ENCODE data around the gene RAB18.
"Not testable (repeated sequence)": the region's sequence is repeated elsewhere in the genome, so short reads cannot be mapped to it uniquely, and the experiment has no call there.

RAB18 gene

GRCh38 chr10:27504007-27504807 lies at the start of gene RAB18:
Gene RAB18 (plus strand): TSS chr10:27504304. CDS start chr10:27504370, 66 bp downstream.
- no peaks in the 10 kb centered on the region for H3K9me3 Mint-ChIP-seq
- peak within 1 kb of the TSS; percentile 98 for H3K4me3 Mint-ChIP-seq
- DNase-seq (ENCODE audit: low spot score in 2 of 2), result peak; percentile 89 to 98
- peaks cover 39% of the 10 kb centered on the region for H3K36me3 Mint-ChIP-seq
- peak within 1 kb of the TSS; percentile 99 for H3K27ac Mint-ChIP-seq
- peaks cover 43% of the 10 kb centered on the region for H3K4me1 Mint-ChIP-seq
- ATAC-seq, result peak; percentile 97

DNA sequence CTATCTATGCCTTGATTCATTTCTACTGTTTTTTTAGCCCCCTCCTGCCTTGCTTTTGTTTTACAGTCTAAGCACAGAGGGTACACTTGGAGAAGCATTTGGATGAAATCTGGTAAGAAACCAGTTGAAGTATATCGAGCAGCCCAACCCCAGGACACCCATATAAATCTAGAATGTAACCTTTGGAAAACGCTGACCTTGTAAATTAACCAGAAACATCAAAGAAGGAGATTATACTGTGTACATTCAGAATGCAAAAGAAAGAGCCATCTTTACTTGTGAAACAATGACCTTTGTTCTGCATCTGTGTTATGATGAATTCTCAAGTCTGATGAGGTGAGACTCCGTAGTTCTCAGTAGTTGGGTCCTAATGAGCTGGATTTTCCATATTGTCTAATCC lies 49.3 kb upstream of the RAB18 start:
- DNase-seq (ENCODE audit: low spot score in 2 of 2) (no peak), ATAC-seq (no peak)
- no peak overlapping the region for H3K27ac Mint-ChIP-seq
- peaks cover 11% of the 10 kb centered on the region for H3K4me1 Mint-ChIP-seq
- no peaks in the 10 kb centered on the region for H3K36me3 Mint-ChIP-seq
- H3K4me3 Mint-ChIP-seq, result no peak overlapping the region
- H3K9me3 Mint-ChIP-seq, result no peaks in the 10 kb centered on the region

- no peaks in the 10 kb centered on the region for H3K9me3 Mint-ChIP-seq
- no peaks in the 10 kb centered on the region for H3K36me3 Mint-ChIP-seq
- no peak for ATAC-seq
- DNase-seq (ENCODE audit: low spot score in 2 of 2), result no peak
- H3K4me1 Mint-ChIP-seq, result peaks cover 11% of the 10 kb centered on the region
- no peak overlapping the region for H3K27ac Mint-ChIP-seq
- no peak overlapping the region for H3K4me3 Mint-ChIP-seq
Observed at GRCh38 chr10:27457261-27457945, 46.7 kb upstream of the RAB18 start.

- ATAC-seq (no peak), DNase-seq (ENCODE audit: low spot score in 2 of 2) (no peak)
- H3K36me3 Mint-ChIP-seq, result no peaks in the 10 kb centered on the region
- peaks cover 12% of the 10 kb centered on the region for H3K4me1 Mint-ChIP-seq
- no peak overlapping the region for H3K4me3 Mint-ChIP-seq
- H3K27ac Mint-ChIP-seq, result no peak overlapping the region
- no peaks in the 10 kb centered on the region for H3K9me3 Mint-ChIP-seq
Observed at GRCh38 chr10:27457966-27458365, 46.1 kb upstream of the RAB18 start.

- no peak for ATAC-seq
- Mint-ChIP-seq H3K36me3 (no peaks in the 10 kb centered on the region), H3K9me3 (no peaks in the 10 kb centered on the region), H3K27ac (no peak overlapping the region), H3K4me3 (no peak overlapping the region), H3K4me1 (peaks cover 46% of the 10 kb centered on the region)
- DNase-seq (ENCODE audit: low spot score in 2 of 2), result no peak
Observed at GRCh38 chr10:27461312-27461711, 42.8 kb upstream of the RAB18 start.

DNA sequence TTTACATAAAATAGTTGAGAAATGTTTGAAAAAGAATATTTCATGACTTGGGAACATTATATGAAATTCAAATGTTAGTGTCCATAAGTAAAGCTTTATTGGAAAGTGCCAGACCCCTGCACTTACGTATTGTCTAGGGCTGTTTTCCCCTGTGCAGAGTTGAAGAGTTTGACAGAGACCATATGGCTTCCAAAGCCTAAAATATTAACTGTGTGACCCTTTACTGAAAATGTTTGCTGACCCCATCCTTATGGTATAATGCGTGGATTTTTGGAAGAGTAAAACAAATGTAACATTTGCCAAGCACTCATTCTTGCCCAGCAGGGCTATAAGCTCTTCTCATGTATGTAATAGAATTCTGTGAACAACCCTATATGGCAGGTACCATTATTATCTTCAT lies 40.1 kb upstream of the RAB18 start:
- no peaks in the 10 kb centered on the region for H3K9me3 Mint-ChIP-seq
- DNase-seq (ENCODE audit: low spot score in 2 of 2) (no peak), ATAC-seq (no peak)
- no peak overlapping the region for H3K4me3 Mint-ChIP-seq
- H3K4me1 Mint-ChIP-seq, result peaks cover 37% of the 10 kb centered on the region
- no peaks in the 10 kb centered on the region for H3K36me3 Mint-ChIP-seq
- H3K27ac Mint-ChIP-seq, result peak overlapping the region; percentile 92

- peak overlapping the region; percentile 28 for H3K4me3 Mint-ChIP-seq
- peaks cover 37% of the 10 kb centered on the region for H3K4me1 Mint-ChIP-seq
- peak overlapping the region; percentile 92 for H3K27ac Mint-ChIP-seq
- DNase-seq (ENCODE audit: low spot score in 2 of 2) (no peak), ATAC-seq (peak; percentile 51)
- H3K36me3 Mint-ChIP-seq, result no peaks in the 10 kb centered on the region
- H3K9me3 Mint-ChIP-seq, result no peaks in the 10 kb centered on the region
Observed at GRCh38 chr10:27464993-27465392, 39.1 kb upstream of the RAB18 start.

GRCh38 chr10:27465596-27465995 lies 38.5 kb upstream of the RAB18 start:
- Mint-ChIP-seq H3K4me3 (peak overlapping the region; percentile 28), H3K4me1 (peaks cover 37% of the 10 kb centered on the region), H3K27ac (peak overlapping the region; percentile 92)
- ATAC-seq; H3K9me3 Mint-ChIP-seq; H3K36me3 Mint-ChIP-seq; DNase-seq (ENCODE audit: low spot score in 2 of 2): not testable (repeated sequence)

DNA sequence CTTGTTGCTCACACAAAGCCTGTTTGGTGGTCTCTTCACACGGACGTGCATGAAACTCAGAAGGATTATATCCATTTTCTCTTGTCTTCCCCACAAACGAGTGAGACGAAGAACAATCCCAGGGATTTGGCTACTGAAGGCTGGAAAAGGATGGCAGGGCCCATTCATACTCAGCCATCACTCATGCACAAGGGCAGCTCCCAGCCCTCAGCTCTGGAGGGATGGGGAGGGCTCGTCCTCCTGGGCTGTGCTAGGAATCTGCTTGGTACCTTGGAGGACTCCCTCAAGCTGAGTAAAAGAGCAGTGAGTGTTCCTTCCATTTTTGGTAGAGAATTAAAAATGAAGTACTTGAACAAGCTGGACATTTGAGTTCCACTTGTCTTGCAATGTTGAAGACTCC lies 33.2 kb upstream of the RAB18 start:
- DNase-seq (ENCODE audit: low spot score in 2 of 2), result no peak

DNA sequence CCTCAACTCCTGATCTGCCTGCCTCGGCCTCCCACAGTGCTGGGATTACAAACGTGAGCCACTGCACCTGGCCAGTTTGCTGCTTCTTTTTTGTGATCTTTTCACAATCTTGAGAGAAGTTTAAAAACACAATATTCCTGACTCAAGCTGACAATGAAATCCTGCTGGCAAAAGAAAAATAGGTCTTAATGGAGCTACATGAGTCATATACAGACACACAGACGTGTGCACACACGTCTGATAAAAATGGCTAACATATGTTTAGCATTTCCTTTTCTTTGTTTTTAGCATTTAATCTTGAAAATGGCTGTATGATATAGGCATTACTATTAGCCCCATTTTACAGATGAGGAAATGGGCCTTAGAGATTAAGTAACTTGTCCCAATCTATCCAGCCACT lies 29.4 kb upstream of the RAB18 start:
- no peak for ATAC-seq
- Mint-ChIP-seq H3K9me3 (no peaks in the 10 kb centered on the region), H3K27ac (no peak overlapping the region)

More for the DNA sequence above, 33.2 kb upstream of the RAB18 start:
- no peak for ATAC-seq
- Mint-ChIP-seq H3K36me3 (no peaks in the 10 kb centered on the region), H3K4me3 (no peak overlapping the region), H3K4me1 (peaks cover 6% of the 10 kb centered on the region), H3K9me3 (no peaks in the 10 kb centered on the region), H3K27ac (no peak overlapping the region)

GRCh38 chr10:27479016-27479415 lies 25.1 kb upstream of the RAB18 start:
- ATAC-seq, result no peak
- Mint-ChIP-seq H3K9me3 (no peaks in the 10 kb centered on the region), H3K4me3 (no peak overlapping the region), H3K4me1 (no peaks in the 10 kb centered on the region), H3K36me3 (no peaks in the 10 kb centered on the region), H3K27ac (no peak overlapping the region)
- DNase-seq (ENCODE audit: low spot score in 2 of 2), result no peak

More for the DNA sequence above, 29.4 kb upstream of the RAB18 start:
- H3K36me3 Mint-ChIP-seq, result no peaks in the 10 kb centered on the region
- H3K4me1 Mint-ChIP-seq, result no peaks in the 10 kb centered on the region
- H3K4me3 Mint-ChIP-seq, result no peak overlapping the region
- no peak for DNase-seq (ENCODE audit: low spot score in 2 of 2)

DNA sequence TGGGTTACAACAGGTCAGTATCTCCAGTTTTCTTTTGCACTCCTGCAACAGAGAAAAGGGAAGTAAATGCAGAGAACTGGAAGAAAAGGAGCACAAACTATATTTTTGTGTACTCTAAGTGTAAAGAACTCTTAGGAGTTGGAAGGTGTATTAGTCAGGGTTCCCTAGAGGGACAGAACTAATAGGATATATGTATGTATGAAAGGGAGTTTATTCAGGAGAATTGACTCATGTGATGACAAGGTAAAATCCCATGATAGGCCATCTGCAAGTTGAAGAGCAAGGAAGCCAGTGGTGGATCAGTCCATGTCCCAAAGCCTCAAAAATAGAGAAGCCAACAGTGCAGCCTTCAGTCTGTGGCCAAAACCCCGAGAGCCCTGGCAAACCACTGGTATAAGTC lies 22.6 kb upstream of the RAB18 start:
- ATAC-seq (no peak), DNase-seq (ENCODE audit: low spot score in 2 of 2) (no peak)
- Mint-ChIP-seq H3K4me1 (no peaks in the 10 kb centered on the region), H3K27ac (no peak overlapping the region), H3K4me3 (no peak overlapping the region), H3K9me3 (no peaks in the 10 kb centered on the region), H3K36me3 (no peaks in the 10 kb centered on the region)

- H3K9me3 Mint-ChIP-seq, result no peaks in the 10 kb centered on the region
- no peaks in the 10 kb centered on the region for H3K4me1 Mint-ChIP-seq
- no peak overlapping the region for H3K4me3 Mint-ChIP-seq
- ATAC-seq (no peak), DNase-seq (ENCODE audit: low spot score in 2 of 2) (no peak)
- H3K36me3 Mint-ChIP-seq, result no peaks in the 10 kb centered on the region
- H3K27ac Mint-ChIP-seq, result no peak overlapping the region
Observed at GRCh38 chr10:27482984-27483956, 20.8 kb upstream of the RAB18 start.

DNA sequence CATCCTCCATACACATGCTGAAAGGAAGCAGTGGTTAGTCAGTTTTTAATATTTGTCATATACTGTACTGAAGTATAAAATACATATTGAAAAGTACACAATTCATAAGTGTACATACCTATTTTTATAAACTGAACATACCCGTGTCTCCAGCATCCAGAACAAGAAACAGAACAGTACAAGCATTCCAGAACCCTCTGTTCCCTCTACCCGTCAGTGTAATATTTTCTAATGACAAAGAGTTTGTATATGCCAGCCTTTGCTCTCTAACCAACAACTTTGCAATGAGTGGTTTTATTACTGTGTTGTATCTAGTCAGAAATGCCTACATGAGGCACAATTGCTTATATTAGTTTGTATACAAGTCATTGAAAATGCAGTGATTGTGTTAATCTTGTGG lies 18.7 kb upstream of the RAB18 start:
- ATAC-seq (no peak), DNase-seq (ENCODE audit: low spot score in 2 of 2) (no peak)
- H3K4me1 Mint-ChIP-seq, result no peaks in the 10 kb centered on the region
- no peaks in the 10 kb centered on the region for H3K9me3 Mint-ChIP-seq
- no peak overlapping the region for H3K4me3 Mint-ChIP-seq
- no peak overlapping the region for H3K27ac Mint-ChIP-seq
- H3K36me3 Mint-ChIP-seq, result no peaks in the 10 kb centered on the region

DNA sequence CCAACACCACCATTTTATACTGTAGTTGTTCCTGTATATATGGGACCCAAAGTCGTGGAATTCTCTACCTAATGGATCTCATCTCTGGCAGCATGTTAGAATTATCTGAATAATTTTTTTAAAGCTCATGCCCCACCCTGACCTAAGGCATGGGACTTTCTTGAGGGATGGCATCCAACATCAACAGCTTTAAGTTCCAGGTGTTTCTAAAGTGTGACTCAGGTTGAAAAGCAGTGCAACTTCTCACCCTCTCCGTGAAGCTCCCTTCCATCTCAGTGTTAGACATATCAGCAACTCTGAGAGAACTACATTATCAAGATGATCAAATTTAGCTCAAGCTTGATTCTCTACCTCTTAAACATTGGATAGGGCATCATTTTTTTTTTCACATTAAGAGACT lies 18.1 kb upstream of the RAB18 start:
- Mint-ChIP-seq H3K4me1 (no peaks in the 10 kb centered on the region), H3K9me3 (peaks cover 4% of the 10 kb centered on the region), H3K36me3 (no peaks in the 10 kb centered on the region), H3K27ac (no peak overlapping the region), H3K4me3 (no peak overlapping the region)
- DNase-seq (ENCODE audit: low spot score in 2 of 2) (no peak), ATAC-seq (no peak)

Data from stimulated activated effector memory CD8-positive, alpha-beta T cell treated with anti-CD3 and anti-CD28 coated beads, Interleukin-12 subunit alpha, Interleukin-12 subunit beta, amount 100 ng/mL, for 72 hours (primary cell).